Measurements from ENCODE around the gene GDA.
A peak's percentile ranks its signal among the peaks of the same experiment; 100 is the strongest.

The GDA gene

GRCh38 chr9:72292256-72292682, 143.0 kb downstream of the GDA start:
- TF ChIP-seq POLR2A (IDR thresholded peaks at IDR 0.05; ENCODE audit: low read length) (no peak), GATA1 (IDR thresholded peaks at IDR 0.05; ENCODE audit: low read depth, low read length) (no peak)
- peak; percentile 47 to 76 for DNase-seq

- peak; percentile 69 to 90 for DNase-seq
- no peak for TF ChIP-seq POLR2A (IDR thresholded peaks at IDR 0.05; ENCODE audit: low read length)
- TF ChIP-seq GATA1 (IDR thresholded peaks at IDR 0.05; ENCODE audit: low read depth, low read length) = no peak
Measured at GRCh38 chr9:72292874-72293607, 143.8 kb downstream of the GDA start.

GRCh38 chr9:72294936-72295335, 145.7 kb downstream of the GDA start:
- TF ChIP-seq POLR2A (IDR thresholded peaks at IDR 0.05; ENCODE audit: low read length) = no peak
- no peak for TF ChIP-seq GATA1 (IDR thresholded peaks at IDR 0.05; ENCODE audit: low read depth, low read length)
- peak; percentile 23 to 64 for DNase-seq

- TF ChIP-seq GATA1 (IDR thresholded peaks at IDR 0.05; ENCODE audit: low read depth, low read length) (no peak), POLR2A (IDR thresholded peaks at IDR 0.05; ENCODE audit: low read length) (no peak)
- no peak for DNase-seq
Measured at GRCh38 chr9:72297516-72297915, 148.3 kb downstream of the GDA start.

GRCh38 chr9:72299017-72299603, 149.9 kb downstream of the GDA start:
- no peak for DNase-seq
- TF ChIP-seq GATA1 (IDR thresholded peaks at IDR 0.05; ENCODE audit: low read depth, low read length) = no peak
- no peak for TF ChIP-seq POLR2A (IDR thresholded peaks at IDR 0.05; ENCODE audit: low read length)

GRCh38 chr9:72300873-72301272, 151.6 kb downstream of the GDA start:
- TF ChIP-seq POLR2A (IDR thresholded peaks at IDR 0.05; ENCODE audit: low read length) = no peak
- no peak for TF ChIP-seq GATA1 (IDR thresholded peaks at IDR 0.05; ENCODE audit: low read depth, low read length)
- DNase-seq = no peak

Data from erythroblast (primary cell).